GM12872 (cell line): ENCODE results near the gene TDRD9.

ENCODE experiments used
- CTCF ChIP-seq: IDR thresholded peaks from 3 replicates; pipeline ENCODE4 v1.5.1; 2011; ENCODE audit warnings: low read depth, mild to moderate bottlenecking, low read length, moderate library complexity; ENCODE audit not compliant: insufficient read depth

The TDRD9 gene

GRCh38 chr14:104092931-104093365, 164.7 kb downstream of the TDRD9 start:
- no peak for TF ChIP-seq CTCF

GRCh38 chr14:104093366-104094055, 165.3 kb downstream of the TDRD9 start:
- TF ChIP-seq CTCF: no peak

GRCh38 chr14:104094056-104094708, 165.9 kb downstream of the TDRD9 start:
- TF ChIP-seq CTCF: no peak

GRCh38 chr14:104094709-104095425, 166.6 kb downstream of the TDRD9 start:
- peak; percentile 95 for TF ChIP-seq CTCF

GRCh38 chr14:104095426-104096310, 167.4 kb downstream of the TDRD9 start:
- TF ChIP-seq CTCF: no peak

- TF ChIP-seq CTCF: no peak
Measured at GRCh38 chr14:104096318-104096717, 168.1 kb downstream of the TDRD9 start.
